Measurements from ENCODE around the gene HIVEP1. TPM values are rescaled to one million over a fixed set of nuclear protein-coding genes. Genes with fewer than 3 reads are reported as not detected.

The HIVEP1 gene
- total RNA-seq, 4 donors from 2014 or later, result 26.8 to 69.3 (median 38.8) TPM

DNA sequence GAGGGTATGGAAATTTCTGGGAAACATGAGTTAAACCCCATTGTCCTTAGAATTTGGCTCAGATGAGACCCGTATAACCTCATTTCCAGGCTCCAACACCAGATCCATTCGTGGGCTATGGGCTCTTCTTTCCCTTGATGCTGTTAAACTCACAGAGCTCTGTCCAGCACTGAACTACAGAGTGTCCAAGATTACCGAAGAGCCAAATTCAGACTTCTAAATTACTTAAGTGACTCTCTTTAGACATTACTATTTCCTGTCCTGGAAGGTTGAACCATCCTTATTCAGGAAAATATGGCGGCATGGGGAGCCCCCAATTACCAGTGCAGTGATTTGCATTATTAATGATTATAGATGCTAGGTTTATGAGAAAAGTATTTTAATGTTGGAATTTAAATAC is 153.2 kb downstream of the HIVEP1 start:
- H3K36me3 ChIP-seq, result peaks cover 0 to 19% (median 0%) of the 10 kb centered on the region in 3 donors
- H3K4me3 ChIP-seq, result no peak overlapping the region
- DNase-seq, result no peak
- H3K9me3 ChIP-seq, result no peaks in the 10 kb centered on the region
- no peak overlapping the region for H3K27ac ChIP-seq
- H3K27me3 ChIP-seq, result no peaks in the 10 kb centered on the region
- TF ChIP-seq, protein P1, sequence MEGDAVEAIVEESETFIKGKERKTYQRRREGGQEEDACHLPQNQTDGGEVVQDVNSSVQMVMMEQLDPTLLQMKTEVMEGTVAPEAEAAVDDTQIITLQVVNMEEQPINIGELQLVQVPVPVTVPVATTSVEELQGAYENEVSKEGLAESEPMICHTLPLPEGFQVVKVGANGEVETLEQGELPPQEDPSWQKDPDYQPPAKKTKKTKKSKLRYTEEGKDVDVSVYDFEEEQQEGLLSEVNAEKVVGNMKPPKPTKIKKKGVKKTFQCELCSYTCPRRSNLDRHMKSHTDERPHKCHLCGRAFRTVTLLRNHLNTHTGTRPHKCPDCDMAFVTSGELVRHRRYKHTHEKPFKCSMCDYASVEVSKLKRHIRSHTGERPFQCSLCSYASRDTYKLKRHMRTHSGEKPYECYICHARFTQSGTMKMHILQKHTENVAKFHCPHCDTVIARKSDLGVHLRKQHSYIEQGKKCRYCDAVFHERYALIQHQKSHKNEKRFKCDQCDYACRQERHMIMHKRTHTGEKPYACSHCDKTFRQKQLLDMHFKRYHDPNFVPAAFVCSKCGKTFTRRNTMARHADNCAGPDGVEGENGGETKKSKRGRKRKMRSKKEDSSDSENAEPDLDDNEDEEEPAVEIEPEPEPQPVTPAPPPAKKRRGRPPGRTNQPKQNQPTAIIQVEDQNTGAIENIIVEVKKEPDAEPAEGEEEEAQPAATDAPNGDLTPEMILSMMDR (IDR thresholded peaks at IDR 0.05), result no peak
- TF ChIP-seq POLR2A (IDR thresholded peaks at IDR 0.05), result no peak
- H3K4me1 ChIP-seq, result no peaks in the 10 kb centered on the region

DNA sequence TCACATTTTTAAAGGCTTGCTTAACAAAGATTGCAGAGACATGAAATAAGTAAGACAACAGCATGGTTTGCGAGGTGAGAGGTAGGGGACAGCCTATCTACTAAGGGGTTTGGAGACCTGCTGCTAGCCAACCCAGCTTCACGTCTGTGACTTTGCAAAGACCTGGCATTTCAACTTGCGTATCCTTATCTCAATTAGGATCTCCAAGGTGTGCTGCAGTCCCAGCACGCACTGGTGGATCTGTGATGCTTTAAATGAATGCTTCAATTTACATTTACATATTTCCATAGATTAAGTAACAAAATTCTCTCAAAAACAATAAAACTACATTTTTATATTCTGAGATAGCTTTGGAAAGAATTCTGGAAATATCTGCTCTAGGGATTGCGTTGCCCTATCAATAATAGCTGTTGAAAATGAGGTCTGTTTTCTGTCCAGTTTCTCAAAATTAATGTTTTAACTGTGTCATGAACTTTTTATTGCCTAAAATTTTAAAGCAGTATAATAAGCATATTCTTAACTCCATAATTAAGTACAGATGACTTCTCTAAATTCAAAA is 153.7 kb downstream of the HIVEP1 start:
- no peaks in the 10 kb centered on the region for H3K9me3 ChIP-seq
- no peak for DNase-seq
- no peak overlapping the region for H3K4me3 ChIP-seq
- no peaks in the 10 kb centered on the region for H3K27me3 ChIP-seq
- H3K4me1 ChIP-seq, result no peaks in the 10 kb centered on the region
- no peak overlapping the region for H3K27ac ChIP-seq
- no peak for TF ChIP-seq POLR2A (IDR thresholded peaks at IDR 0.05)
- TF ChIP-seq, protein P1 (IDR thresholded peaks at IDR 0.05), result no peak
- peaks cover 0 to 19% (median 0%) of the 10 kb centered on the region in 3 donors for H3K36me3 ChIP-seq

DNA sequence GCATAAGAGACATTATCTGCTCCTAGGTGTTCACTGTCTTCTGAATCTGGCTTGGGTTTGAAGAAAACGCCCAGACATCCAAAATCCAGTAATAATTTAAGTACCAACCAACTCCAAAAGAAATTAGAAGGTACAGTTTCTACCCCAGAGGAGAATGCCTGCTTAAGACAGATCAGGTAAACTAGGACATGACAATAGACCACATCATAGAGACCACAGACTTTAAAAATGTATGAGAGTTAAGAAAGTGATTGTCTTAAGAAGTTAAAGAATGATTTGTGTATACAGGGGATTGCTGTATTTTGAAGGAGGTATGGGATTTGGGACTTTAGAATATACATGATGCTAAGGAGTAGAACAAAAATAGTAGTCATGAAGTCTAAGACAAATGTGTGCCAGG is 157.3 kb downstream of the HIVEP1 start:
- H3K27ac ChIP-seq, result no peak overlapping the region
- H3K27me3 ChIP-seq, result no peaks in the 10 kb centered on the region
- no peak overlapping the region for H3K4me3 ChIP-seq
- no peaks in the 10 kb centered on the region for H3K4me1 ChIP-seq
- DNase-seq, result no peak
- peaks cover 0 to under 1% (median 0%) of the 10 kb centered on the region in 3 donors for H3K36me3 ChIP-seq
- H3K9me3 ChIP-seq, result no peaks in the 10 kb centered on the region
- TF ChIP-seq, protein P1 (IDR thresholded peaks at IDR 0.05), result no peak
- no peak for TF ChIP-seq POLR2A (IDR thresholded peaks at IDR 0.05)

DNA sequence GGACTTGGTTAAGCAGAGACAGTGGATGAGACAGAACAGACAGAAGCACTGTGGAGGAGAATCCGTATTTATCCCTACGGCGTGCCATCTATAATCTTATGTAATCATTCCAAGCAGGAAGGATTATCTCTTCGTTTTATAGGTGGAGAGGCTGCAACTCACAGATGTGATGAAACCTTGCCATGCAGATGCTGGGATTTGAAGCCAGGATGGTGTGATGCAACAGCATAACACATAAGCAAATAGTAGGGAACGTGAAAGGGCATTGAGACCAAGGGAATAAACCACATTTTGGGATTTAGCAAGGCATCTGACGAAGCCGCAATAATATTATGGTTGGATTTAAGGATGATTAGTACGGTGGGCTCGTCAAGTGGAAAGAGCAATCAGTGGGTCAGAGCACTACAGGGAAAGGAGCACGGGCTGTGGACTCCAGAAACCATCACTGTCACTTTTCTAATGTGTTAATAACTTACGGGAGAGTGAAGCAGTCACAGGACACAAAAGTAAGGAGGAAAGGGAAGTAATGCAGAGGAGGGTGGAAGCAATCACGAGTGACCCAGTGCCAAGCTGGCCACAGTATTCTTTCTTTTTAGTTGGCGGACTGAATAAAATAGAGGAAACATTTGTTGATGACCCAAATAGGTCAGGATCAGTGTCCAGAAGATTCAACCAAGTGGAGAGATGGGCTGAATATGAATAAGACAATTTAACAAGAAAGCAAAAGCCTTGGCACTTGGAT is 158.4 kb downstream of the HIVEP1 start:
- H3K4me1 ChIP-seq, result no peaks in the 10 kb centered on the region
- DNase-seq, result no peak
- no peaks in the 10 kb centered on the region for H3K27me3 ChIP-seq
- no peak overlapping the region for H3K4me3 ChIP-seq
- H3K36me3 ChIP-seq, result no peaks in the 10 kb centered on the region
- no peak overlapping the region for H3K27ac ChIP-seq
- H3K9me3 ChIP-seq, result no peaks in the 10 kb centered on the region
- TF ChIP-seq, protein P1 (IDR thresholded peaks at IDR 0.05), result no peak
- TF ChIP-seq POLR2A (IDR thresholded peaks at IDR 0.05), result no peak

DNA sequence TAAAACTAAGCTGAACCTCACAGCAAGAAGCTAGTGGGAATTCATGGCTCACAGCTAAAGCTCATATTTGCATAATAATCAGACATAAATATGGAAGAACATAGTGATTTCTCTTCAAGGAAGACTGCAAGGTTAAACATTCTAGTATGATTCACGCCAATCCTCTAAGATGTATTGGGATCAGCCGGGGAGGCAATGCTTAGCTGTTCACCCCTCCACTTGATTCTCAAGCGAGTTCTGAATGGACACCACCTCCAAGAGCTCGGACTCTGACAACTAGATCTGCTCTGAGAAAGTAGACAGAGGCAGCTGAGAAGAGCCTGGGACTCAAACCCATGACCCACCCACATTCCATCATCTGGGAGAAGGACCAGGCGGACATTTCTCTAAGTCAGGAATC is 159.6 kb downstream of the HIVEP1 start:
- DNase-seq, result no peak
- Histone ChIP-seq H3K9me3 (no peaks in the 10 kb centered on the region), H3K27me3 (no peaks in the 10 kb centered on the region), H3K36me3 (no peaks in the 10 kb centered on the region), H3K4me3 (no peak overlapping the region), H3K4me1 (no peaks in the 10 kb centered on the region), H3K27ac (no peak overlapping the region)
- TF ChIP-seq, protein P1 (IDR thresholded peaks at IDR 0.05), result no peak
- no peak for TF ChIP-seq POLR2A (IDR thresholded peaks at IDR 0.05)

Data from Peyer's patch (tissue), 4 donors.